Testis (tissue), 2 donors: ENCODE measurements around the gene STATH.

Experiments
- POLR2A ChIP-seq: fragments of 450-650 bp; IDR thresholded peaks from one replicate; pipeline ENCODE4 v1.6.1; 2017; ENCODE audit warnings: antibody characterized with exemption, mild to moderate bottlenecking, moderate library complexity
- TF ChIP-seq, protein P1 (sequence below), 3 experiments: fragments of 450-650 bp in 2 of 3; fragments of 200-600 bp in 1 of 3; sonication (generic) in 1 of 3; IDR thresholded peaks; one replicate each; pipeline ENCODE4 v1.5.1; 2016 to 2019; ENCODE audit warnings: antibody characterized with exemption in 3 of 3, mild to moderate bottlenecking in 2 of 3, moderate library complexity in 1 of 3

DNA sequence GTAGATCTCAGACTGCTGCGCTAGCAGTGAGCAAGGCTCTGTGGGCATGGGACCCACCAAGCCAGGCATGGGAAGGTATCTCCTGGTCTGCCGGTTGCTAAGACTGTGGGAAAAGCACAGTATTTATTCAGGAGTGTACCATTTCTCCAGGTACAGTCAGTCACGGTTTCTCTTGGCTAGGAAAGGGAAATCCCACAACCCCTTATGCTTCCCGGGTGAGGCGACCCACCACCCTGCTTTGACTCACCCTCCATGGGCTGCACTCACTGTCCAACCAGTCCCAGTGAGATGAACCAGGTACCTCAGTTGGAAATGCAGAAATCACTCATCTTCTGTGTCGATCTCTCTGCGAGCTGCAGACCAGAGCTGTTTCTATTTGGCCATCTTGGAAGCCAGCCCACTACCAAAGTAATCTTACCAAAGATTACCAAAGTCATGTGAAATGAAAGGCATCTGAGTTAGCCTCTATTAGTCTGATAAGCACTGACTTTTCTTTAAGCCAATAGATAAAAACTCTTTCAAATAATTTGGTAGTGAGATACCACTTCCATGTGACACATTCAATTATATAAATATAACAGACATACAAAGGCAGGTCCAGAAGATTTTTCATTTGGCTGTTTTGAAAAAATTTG is 46.0 kb downstream of the STATH start:
- no peak for TF ChIP-seq POLR2A
- TF ChIP-seq, protein P1, sequence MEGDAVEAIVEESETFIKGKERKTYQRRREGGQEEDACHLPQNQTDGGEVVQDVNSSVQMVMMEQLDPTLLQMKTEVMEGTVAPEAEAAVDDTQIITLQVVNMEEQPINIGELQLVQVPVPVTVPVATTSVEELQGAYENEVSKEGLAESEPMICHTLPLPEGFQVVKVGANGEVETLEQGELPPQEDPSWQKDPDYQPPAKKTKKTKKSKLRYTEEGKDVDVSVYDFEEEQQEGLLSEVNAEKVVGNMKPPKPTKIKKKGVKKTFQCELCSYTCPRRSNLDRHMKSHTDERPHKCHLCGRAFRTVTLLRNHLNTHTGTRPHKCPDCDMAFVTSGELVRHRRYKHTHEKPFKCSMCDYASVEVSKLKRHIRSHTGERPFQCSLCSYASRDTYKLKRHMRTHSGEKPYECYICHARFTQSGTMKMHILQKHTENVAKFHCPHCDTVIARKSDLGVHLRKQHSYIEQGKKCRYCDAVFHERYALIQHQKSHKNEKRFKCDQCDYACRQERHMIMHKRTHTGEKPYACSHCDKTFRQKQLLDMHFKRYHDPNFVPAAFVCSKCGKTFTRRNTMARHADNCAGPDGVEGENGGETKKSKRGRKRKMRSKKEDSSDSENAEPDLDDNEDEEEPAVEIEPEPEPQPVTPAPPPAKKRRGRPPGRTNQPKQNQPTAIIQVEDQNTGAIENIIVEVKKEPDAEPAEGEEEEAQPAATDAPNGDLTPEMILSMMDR (IDR thresholded peaks at IDR 0.05): no peak
